ENCODE results near the gene PPP2R3C. TPM values are rescaled to one million over a fixed set of nuclear protein-coding genes. Genes with fewer than 3 reads are reported as not detected.

PPP2R3C gene
- total RNA-seq, 1 experiment from 2014 or later = 86.2 TPM

Other genes starting within 250 kb of the PPP2R3C start
- 63.7 and 136 TPM in 2 replicates for gene BAZ1A, start 246.6 kb downstream of the PPP2R3C start, total RNA-seq (2014; rRNA removed; shearing (Covaris generic); ENCODE audit: low replicate concordance)
- gene SRP54, start 139.0 kb downstream of the PPP2R3C start, total RNA-seq (2014; rRNA removed; shearing (Covaris generic); ENCODE audit: low replicate concordance) = 86.8 and 115 TPM in 2 replicates
- gene FAM177A1, start 75.7 kb downstream of the PPP2R3C start, total RNA-seq (2014; rRNA removed; shearing (Covaris generic); ENCODE audit: low replicate concordance) = 35.6 and 39.2 TPM in 2 replicates
- gene PRORP, start 562 bp upstream of the PPP2R3C start, total RNA-seq (2014; rRNA removed; shearing (Covaris generic); ENCODE audit: low replicate concordance) = 58.4 and 60.8 TPM in 2 replicates
- 327 and 344 TPM in 2 replicates for gene PSMA6, start 170.4 kb upstream of the PPP2R3C start, total RNA-seq (2014; rRNA removed; shearing (Covaris generic); ENCODE audit: low replicate concordance)

All from Karpas-422 (cell line).